ENCODE measurements around the gene HSPA1A.
A peak's percentile ranks its signal among the peaks of the same experiment; 100 is the strongest.

The HSPA1A gene

DNA sequence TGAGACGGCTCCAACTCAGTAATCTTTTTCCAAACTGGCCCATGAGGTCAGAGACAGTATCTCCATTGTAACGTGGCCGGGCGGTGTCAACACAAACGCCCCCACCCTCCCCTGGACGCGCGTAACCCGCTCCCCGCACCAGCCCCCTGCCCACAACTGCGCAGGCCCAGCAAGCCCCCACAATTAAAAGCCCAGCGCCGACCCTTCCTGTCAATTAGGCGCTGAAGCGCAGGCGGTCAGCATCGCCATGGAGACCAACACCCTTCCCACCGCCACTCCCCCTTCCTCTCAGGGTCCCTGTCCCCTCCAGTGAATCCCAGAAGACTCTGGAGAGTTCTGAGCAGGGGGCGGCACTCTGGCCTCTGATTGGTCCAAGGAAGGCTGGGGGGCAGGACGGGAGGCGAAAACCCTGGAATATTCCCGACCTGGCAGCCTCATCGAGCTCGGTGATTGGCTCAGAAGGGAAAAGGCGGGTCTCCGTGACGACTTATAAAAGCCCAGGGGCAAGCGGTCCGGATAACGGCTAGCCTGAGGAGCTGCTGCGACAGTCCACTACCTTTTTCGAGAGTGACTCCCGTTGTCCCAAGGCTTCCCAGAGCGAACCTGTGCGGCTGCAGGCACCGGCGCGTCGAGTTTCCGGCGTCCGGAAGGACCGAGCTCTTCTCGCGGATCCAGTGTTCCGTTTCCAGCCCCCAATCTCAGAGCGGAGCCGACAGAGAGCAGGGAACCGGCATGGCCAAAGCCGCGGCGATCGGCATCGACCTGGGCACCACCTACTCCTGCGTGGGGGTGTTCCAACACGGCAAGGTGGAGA is at the start of gene HSPA1A, which contains the start of gene HSPA1L:
Gene HSPA1A (plus strand): TSS at position 519 of the 814 bp plus-strand sequence. CDS start 214 bp downstream, at position 733.
Gene HSPA1L (minus strand): TSS at position 259 of the 814 bp plus-strand sequence. CDS start 3,311 bp downstream, outside the sequence.
- DNase-seq = peak; percentile 93

DNA sequence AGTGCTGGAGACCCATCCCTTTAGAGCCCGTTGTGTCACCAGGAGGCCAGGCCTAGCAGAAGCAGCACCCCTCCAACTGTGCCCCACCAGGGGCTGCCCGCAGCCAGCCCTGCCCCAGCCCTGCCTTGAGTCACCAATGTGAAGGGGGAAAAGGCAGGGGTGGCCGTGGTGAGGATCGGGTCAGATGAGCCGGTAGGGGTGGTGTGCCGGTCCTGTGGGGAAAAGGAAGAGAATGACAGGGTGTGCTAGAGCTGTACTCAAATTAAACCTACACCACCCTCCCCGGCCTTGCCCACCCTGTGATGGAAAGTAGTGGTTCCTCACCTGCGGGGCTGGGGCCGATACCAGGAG is 49.8 kb upstream of the HSPA1A start:
- DNase-seq = no peak

DNA sequence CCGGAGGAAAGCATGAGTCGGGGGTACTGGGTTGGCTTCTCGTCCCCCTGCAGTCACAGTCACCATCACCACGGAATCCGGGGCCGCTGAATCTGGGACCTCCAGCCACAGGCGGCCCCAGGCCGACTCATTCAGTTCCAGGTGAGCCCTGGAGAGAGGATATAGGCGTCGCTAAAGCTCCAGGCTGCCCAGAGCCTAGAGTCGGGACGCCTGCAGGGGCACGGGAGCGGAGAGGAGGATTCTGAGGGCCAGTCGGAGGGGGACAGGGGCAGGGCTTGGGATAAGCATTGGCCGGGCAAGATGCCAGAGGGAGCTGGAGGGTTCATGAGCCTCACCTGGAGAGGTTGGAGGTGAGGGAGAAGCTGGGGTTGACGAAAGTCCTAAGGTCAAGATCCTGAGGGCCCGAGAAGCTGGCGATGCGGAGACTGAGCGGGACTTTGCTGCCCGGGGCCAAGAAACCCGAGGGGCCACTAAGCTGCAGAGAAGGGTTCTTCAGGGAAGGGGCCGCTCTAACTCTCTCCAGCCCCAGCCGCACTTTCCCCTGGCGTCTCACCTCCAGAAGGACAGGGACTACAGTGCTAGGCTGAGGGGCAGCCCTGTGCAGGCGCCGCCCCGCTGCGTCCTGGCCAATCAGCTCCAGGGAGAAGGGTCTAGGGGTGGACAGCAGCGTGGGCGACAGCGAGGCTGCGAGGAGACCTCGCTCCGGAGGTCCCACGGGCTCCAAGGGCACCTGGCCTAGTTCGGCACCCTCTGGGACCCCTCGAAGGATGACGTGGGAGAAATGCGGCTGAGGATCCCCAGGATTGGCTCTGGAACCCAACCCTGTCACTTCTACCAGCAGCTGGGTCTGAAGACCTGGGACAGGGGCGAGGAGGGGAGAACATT is 49.2 kb upstream of the HSPA1A start:
- no peak for DNase-seq

DNA sequence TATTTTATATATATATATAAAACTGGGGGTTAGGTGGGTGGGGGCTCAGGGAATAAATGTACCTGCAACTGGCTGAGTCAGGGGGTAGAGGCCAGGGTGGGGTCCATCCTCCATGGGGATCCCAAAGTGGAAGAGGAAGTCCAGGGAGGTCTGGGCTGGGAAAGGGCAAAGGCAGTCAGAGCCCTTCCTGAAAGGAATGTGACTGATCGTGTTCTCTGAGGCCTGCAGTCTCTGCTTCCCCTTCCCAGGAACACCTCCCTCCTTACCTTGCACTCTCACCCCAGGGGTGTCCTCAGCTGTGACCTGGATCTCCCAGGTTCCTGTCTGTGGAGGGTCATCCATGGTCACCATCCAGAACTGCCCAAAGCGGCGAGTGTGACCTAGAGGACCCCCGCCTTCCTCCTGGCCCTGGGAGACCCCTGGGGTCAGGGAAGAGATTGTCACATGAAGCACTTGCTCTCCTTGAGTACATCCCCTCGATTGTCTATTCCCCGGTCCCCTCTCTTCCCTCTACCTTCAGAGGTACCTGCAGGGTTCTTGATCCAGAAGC is 48.2 kb upstream of the HSPA1A start:
- no peak for DNase-seq

DNA sequence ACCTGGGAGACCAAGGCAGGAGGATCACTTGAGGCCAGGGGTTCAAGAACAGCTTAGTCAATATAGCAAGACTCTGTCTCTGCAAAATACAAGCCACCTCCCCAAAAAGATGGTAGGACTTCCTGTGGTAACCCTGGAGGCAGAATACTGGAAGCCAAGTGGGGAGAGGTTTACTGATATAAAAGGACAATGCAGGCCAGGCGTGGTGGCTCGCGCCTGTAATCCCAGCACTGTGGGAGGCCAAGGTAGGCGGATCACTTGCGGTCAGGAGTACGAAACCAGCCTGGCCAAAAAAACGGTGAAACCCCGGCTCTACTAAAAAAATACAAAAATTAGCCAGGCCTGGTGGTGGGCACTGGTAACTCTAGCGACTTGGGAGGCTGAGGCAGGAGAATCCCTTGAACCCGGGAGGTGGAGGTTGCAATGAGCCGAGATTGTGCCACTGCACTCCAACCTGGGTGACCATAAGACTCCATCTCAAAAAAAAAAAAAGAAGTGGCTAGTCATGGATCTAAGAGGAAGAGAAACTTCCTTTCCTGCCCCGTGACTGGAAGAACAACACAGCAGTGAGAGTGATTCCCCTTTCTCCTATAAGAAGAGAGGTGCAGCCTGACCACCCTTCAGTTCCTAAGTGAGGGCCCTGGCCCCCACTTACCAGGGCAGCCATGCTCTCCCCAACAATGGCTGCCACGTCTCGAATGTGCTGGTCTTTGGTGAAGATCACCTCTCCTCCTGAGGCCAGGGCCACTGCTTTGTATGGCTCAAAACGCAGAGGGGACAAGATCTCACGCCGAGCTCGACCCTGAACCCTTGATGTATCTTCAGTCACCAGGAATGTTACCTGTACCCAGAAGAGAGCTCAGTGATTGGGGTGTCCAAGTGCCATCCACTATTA is 46.7 kb upstream of the HSPA1A start:
- DNase-seq = no peak

DNA sequence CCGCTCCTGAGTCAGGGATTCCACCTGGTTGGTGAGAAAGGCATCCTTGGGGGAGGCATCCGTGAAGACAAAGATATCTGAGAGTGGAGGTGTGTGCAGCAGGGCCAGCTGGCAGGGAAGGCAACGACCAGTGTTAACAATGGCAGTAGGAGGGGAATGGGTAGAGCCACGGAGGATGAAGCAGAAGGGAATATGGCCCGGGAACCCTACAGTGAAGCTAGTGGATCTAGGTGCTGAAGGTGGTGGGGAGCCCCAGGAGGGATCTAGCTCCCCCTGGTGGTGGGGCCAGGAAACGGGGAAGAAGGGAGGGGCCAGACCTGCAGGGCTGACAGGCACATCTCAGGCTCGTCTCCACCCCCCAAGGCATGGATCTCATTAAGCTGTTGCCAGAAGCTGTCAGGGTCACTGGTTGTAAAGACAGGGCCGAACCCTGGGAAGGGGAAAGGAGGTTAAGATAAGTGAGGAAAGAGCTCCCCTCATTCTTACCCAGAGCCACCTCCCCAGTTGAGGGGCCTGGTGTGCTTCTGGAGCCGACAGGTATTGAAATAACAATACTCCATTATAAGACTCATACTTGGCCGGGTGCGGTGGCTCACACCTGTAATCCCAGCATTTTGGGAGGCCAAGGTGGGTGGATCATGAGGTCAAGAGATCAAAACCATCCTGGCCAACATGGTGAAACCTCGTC is 45.5 kb upstream of the HSPA1A start:
- peak; percentile 88 for DNase-seq

DNA sequence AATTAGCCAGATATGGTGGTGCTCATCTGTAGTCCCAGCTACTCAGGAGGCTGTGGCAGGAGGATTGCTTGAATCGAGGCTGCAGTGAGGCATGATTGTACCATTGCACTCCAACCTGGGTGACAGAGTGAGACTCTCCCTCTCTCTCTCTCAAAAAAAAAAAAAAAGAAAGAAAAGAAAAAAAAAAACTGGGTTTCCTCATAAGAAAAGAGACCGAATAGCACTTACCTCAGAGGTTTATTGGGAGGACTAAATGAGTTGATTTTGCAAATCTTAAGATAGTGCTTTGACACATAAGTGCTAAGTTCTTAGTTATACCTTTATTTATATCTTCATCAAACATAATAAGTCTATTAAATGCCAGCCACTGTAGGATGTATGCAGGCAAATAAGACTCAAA is 44.5 kb upstream of the HSPA1A start:
- DNase-seq = no peak

DNA sequence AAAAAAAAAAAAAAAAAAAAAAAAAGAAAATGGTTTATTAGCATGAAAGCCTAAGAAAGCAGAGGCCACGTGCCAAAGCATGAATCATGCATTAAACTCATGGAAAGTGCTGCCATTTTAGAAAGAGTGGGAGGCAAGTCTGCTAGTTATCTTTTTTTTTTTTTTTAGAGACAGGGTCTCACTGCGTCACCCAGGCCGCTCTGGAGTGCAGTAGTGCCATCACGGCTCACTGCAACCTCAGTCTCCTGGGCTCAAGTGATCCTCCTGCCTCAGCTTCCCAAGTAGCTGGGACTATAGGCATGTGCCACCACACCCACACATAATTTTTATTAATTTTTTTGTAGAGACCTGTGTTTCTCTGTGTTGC is 43.4 kb upstream of the HSPA1A start:
- no peak for DNase-seq

DNA sequence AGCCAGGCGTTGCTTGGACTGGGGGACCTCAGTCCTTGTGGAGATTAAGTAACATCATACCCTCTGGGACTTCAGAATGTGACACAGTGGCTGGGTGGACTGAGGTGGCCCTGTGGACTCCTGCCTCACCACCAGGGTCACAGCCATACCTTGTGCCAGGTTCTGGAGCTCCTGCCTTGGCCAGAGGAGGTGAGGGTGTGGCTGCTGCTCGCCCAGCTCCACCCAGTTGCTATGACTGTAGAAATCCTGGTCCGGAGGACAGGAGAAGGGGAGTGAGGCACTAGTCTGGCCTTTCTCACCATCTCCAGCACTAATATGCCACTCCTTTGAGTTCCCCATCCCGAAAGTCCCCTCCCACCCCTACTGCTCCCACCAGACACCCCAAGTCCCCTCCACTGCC is 40.2 kb upstream of the HSPA1A start:
- no peak for DNase-seq

DNA sequence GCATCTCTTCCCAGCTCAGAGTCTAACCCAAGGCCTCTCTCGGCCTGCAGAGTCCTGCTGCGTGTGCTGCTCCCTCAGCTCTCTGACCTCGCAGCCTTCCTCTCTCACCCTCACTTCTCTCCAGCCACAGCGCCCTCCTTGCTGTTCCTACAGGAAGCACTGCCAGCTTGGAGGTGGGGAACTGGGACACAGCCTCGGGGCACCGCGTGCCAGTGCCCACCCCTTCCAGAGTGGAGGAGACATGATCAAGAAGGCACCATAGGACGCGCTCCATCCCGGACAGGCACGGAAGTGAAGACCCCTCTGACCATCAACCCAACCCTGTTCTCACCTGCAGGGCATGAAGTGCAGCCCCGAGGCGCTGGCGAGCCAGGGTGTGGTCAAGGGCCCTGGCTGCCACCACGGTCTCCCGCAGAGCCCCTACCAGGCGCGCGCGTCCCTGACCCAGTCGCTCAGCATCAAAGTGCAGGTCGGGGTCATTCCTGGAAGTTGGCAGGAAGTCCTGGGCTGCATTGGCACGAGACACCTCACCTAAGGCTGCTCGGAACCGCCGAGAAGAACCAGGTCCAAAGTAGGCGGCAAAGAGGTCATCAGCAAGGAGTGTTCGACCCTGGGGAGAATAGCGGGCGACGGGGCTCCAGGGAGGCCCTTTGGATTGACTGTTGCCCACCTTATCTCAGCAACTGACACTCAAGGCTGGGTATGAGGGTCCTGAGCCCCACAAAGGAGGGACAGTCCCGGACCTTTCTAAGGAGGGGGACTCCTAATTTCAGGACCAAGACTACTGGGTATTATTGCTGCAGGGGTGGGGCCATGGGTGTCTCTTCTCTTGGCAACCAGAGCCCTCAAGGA is 39.5 kb upstream of the HSPA1A start:
- no peak for DNase-seq

DNA sequence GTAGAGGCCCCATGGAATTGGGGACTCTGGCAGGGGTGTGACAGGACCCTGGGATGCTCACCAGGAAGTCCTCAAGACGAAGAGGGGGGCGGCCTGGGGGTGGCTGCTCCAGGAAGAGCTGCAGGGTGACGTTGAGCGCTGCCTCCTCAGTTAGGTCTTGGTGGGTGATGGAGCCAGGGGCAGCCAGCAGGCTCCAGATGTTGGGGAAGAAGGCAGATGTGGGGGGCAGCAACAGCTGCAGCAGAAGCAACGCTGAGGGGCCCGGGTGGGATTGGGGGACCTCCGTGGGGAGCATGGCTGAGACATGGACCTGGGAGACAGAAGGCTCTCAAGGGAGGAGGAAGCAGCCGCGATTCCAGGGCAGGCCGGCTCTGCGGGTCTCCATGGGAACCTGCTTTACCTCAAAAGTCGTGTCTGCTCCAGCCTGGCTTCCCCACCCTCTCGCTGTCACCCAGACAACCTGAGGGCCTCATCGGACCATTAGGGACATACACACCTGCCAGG is 38.8 kb upstream of the HSPA1A start:
- DNase-seq = no peak

DNA sequence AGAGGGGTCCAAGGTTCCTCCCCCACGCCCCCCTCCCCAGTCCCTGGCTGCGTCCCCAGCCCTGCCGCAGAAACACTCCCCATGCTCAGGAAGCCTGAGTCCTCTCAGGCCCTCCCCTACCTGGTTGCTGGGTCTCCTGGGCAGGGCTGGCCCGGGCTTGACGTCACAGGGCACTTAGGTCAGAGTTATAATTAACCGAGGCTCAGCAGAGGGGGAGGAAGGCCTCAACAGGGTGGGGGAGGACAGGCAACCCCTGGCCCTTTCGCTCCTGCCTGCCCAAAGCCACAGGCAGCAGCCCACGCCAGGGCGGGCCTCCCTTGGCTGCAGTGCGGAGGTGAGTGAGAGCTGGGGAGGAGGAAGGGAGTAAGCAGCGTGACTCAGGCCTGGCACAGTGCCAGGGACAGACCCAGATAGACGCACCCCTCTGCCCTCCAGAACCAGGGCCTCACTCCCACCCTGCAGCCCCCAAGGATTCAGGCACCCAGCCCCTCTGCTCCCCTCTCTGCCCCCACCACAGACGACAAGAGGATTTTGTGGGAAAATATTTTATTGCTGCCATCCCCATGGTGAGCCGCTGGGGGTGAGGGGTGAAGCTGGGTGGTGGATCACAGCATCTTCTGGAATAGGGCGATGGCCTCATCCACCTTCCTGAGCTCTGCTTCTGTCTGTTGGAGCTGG is 38.2 kb upstream of the HSPA1A start, which contains the start of gene VWA7:
Gene VWA7 (minus strand): TSS at position 340 of the 678 bp plus-strand sequence. CDS start 549 bp downstream, outside the sequence.
- peak; percentile 77 for DNase-seq

DNA sequence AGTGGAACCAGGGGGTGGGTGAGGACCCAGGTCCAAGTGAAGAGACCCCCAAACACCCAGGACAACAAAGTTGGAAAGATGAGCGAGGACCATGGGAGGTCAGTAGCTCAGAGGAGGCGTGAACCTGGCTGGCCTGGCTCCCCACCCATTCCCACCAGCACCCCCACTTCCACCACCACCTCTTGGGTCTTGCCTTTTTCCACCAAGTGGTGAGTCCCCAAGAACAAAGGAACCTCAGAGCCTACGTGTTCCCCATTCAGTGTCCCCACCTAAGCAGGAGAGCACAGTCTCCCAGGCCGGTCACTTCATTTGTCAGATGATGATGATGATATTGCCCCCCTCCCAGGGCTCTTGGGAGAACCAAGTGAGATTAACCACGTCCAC is 37.7 kb upstream of the HSPA1A start:
- no peak for DNase-seq

DNA sequence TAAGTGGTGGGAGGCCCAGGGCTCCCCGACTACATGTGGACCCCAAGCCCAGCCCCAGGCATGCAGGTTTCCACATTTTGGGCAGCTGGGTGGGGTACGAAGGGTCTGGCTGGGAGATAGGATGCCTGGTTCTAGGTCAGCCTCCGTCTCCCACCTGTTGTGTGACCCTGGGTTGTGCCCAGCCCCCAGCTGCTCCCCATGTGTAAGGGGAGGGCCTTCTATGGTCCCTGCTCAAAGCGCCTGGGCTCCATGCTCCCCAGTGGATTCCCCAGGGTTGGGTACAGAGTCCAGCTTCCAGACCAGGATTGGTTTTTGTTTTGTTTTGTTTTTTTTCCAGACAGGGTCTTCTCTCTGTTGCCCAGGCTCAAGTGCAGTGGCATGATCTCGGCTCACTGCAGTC is 37.1 kb upstream of the HSPA1A start:
- no peak for DNase-seq

DNA sequence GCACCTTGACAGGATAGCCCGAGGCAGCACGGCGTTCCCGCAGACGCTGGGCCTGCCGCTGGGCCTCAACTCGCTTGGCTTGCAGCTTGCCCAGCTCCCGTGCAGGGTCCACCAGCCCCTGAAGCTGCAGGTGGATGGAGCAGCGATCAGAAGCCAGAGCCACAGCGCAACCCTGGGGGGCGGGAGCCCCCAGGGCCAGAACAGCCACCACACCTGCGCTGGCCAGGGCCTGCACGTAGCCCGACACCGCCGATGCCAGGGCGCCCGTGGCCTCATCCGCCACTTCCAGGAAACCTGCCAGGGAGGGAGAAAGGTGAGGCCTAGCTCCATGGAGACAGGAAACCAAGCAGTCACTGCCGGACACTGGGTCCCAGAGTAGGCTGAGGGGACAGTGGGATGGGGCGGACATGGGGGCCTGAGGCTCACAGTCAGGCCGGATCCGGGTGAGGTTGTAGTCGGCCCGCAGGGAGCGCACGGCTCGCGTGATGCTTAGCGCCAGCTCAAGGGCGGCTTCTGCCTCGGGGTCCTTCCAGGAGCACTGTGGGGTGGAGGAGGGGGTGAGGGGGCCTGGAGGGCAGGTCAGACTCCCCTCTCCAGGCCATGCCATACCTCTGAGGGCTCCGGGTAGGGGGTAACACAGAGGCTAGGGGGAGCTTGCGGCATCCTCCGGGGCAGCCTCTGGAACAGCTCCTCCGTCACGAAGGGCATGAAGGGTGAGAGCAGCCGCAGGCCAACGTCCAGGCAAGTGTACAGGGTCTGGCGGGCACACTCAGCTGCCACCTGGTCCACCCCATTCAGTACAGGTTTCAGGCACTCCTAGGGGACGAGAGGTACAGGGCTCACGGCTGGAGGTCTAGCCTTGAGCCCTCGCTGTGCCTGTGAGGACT is 36.1 kb upstream of the HSPA1A start:
- no peak for DNase-seq

DNA sequence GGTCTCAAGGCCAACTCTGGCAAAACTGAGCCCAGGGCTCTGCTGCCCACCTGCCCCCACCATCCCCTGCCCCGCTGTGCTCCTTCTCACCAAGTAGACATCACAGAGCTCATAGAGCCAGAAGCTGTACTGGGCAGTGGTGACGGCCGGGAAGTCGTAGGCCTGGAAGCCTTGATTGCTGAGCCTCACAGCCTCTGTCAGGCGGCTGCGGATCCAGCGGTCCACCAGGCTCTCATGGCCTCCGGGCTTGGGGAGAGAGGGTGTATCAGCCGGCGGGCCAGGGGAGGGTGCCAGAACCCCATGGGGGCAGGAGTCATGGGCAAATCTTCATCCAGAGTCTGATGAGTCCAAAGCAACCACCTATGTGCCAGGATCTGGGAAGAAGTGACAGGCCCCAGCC is 35.4 kb upstream of the HSPA1A start:
- DNase-seq = no peak

DNA sequence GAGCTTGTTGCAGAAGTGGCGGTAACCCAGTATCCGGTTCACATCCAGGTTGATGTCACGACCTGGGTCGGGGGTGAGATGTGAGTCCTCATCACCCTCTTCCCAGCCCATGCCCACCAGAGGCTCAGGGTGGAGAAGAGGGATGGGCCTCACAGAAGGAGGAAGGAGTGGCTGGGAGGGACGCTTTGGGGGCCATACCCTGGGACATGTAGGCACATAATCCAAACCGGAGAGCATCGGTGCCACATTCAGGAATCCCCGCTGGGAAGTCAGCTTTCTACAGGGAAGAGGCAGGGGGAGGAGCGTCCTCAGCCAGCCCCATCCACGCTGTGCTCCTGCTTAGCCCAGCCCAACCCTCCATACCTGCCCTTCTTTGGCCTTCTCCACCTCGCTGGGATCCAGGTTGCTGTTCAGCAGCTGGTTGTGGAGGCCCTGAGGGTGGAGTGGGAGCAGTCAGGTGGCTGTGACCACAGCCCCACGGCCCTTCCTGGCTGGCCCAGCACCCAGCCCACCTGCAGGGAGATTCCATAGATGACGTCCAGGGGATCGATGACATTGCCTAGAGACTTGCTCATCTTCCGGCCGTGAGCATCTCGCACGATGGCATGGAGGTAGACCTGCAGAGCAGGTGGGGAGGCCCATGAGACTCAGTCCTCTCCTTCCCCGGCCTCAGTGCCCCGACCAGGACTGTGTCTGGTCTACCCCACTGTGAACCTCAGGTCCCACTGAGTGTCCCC is 34.7 kb upstream of the HSPA1A start:
- DNase-seq = no peak

Measured in activated CD4-positive, alpha-beta T cell treated with anti-CD3 and anti-CD28 coated beads, Interleukin-2, amount 50 U/mL, for 16 hours (primary cell).